ENCODE measurements around the gene CREB3L4.
A peak's percentile ranks its signal among the peaks of the same experiment; 100 is the strongest.

Gene CREB3L4

DNA sequence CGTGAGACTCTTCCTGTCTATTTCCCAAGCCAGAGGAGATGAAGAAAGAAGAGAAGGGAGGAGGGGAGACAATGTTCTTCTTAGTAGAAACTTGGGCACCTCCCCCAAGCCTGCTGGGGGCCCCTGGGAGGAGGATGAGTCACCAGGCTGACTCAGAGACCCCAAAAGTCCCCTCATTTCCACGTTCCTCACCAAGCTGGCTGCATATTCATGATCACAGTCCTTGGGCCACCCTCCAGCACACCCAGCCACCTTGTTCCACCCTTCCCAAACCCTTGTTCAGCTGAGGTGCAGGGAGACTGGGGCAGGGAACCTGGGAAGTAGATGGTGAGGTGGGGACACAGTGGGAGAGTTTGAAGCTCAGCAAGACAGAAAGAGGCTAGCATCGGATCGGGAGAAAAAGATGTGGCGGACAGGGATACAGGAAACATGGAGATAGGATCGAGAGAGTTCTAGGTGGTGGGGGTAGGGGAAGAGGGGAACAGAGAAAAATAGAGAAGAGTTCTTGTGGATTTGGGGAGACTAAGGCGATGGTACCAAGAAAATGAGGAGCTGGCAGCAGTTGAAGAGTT, 17.7 kb downstream of the CREB3L4 start (continued):
- TF ChIP-seq ZSCAN30 (tag by site-specific recombination; IDR thresholded peaks at IDR 0.05) = no peak
- TF ChIP-seq, protein P1, sequence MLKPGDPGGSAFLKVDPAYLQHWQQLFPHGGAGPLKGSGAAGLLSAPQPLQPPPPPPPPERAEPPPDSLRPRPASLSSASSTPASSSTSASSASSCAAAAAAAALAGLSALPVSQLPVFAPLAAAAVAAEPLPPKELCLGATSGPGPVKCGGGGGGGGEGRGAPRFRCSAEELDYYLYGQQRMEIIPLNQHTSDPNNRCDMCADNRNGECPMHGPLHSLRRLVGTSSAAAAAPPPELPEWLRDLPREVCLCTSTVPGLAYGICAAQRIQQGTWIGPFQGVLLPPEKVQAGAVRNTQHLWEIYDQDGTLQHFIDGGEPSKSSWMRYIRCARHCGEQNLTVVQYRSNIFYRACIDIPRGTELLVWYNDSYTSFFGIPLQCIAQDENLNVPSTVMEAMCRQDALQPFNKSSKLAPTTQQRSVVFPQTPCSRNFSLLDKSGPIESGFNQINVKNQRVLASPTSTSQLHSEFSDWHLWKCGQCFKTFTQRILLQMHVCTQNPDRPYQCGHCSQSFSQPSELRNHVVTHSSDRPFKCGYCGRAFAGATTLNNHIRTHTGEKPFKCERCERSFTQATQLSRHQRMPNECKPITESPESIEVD (tag by site-specific recombination; IDR thresholded peaks at IDR 0.05) = no peak
- no peak for TF ChIP-seq ZNF24 (tag by site-specific recombination; IDR thresholded peaks at IDR 0.05)
- TF ChIP-seq ZNF10 (tag by site-specific recombination; IDR thresholded peaks at IDR 0.05) = peak; percentile 44; the same call in 1 of the 2 replicates
- no peak for TF ChIP-seq ZNF521 (tag by site-specific recombination; IDR thresholded peaks at IDR 0.05)
- peak; percentile 42; the same call in 1 of the 2 replicates for TF ChIP-seq ZNF600 (tag by site-specific recombination; IDR thresholded peaks at IDR 0.05)
- TF ChIP-seq SCRT2 (tag by site-specific recombination; IDR thresholded peaks at IDR 0.05) = no peak
- TF ChIP-seq MZF1 (tag by site-specific recombination; IDR thresholded peaks at IDR 0.05; ENCODE audit: borderline replicate concordance) = no peak
- TF ChIP-seq, protein P2, sequence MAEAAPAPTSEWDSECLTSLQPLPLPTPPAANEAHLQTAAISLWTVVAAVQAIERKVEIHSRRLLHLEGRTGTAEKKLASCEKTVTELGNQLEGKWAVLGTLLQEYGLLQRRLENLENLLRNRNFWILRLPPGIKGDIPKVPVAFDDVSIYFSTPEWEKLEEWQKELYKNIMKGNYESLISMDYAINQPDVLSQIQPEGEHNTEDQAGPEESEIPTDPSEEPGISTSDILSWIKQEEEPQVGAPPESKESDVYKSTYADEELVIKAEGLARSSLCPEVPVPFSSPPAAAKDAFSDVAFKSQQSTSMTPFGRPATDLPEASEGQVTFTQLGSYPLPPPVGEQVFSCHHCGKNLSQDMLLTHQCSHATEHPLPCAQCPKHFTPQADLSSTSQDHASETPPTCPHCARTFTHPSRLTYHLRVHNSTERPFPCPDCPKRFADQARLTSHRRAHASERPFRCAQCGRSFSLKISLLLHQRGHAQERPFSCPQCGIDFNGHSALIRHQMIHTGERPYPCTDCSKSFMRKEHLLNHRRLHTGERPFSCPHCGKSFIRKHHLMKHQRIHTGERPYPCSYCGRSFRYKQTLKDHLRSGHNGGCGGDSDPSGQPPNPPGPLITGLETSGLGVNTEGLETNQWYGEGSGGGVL (tag by site-specific recombination; IDR thresholded peaks at IDR 0.05) = peak; percentile 35
- TF ChIP-seq ZEB2 (tag by site-specific recombination; IDR thresholded peaks at IDR 0.05) = 0 out of 2 replicates have a peak, but pooled peaks have one; percentile 9
- TF ChIP-seq, protein P3, sequence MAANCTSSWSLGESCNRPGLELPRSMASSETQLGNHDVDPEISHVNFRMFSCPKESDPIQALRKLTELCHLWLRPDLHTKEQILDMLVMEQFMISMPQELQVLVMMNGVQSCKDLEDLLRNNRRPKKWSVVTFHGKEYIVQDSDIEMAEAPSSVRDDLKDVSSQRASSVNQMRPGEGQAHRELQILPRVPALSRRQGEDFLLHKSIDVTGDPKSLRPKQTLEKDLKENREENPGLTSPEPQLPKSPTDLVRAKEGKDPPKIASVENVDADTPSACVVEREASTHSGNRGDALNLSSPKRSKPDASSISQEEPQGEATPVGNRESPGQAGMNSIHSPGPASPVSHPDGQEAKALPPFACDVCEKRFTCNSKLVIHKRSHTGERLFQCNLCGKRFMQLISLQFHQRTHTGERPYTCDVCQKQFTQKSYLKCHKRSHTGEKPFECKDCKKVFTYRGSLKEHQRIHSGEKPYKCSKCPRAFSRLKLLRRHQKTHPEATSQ (tag by site-specific recombination; IDR thresholded peaks at IDR 0.05) = no peak
- no peak for TF ChIP-seq ZNF184 (tag by site-specific recombination; IDR thresholded peaks at IDR 0.05)
- TF ChIP-seq, protein P4, sequence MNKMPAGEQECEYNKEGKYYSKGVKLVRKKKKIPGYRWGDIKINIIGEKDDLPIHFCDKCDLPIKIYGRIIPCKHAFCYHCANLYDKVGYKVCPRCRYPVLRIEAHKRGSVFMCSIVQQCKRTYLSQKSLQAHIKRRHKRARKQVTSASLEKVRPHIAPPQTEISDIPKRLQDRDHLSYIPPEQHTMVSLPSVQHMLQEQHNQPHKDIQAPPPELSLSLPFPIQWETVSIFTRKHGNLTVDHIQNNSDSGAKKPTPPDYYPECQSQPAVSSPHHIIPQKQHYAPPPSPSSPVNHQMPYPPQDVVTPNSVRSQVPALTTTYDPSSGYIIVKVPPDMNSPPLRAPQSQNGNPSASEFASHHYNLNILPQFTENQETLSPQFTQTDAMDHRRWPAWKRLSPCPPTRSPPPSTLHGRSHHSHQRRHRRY (tag by site-specific recombination; IDR thresholded peaks at IDR 0.05) = no peak
- TF ChIP-seq, protein P5, sequence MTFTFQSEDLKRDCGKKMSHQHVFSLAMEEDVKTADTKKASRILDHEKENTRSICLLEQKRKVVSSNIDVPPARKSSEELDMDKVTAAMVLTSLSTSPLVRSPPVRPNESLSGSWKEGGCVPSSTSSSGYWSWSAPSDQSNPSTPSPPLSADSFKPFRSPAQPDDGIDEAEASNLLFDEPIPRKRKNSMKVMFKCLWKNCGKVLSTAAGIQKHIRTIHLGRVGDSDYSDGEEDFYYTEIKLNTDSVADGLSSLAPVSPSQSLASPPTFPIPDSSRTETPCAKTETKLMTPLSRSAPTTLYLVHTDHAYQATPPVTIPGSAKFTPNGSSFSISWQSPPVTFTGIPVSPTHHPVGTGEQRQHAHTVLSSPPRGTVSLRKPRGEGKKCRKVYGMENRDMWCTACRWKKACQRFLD (tag by site-specific recombination; IDR thresholded peaks at IDR 0.05) = no peak
- no peak for TF ChIP-seq ZNF670 (tag by site-specific recombination; IDR thresholded peaks at IDR 0.05; ENCODE audit: low read depth)

DNA sequence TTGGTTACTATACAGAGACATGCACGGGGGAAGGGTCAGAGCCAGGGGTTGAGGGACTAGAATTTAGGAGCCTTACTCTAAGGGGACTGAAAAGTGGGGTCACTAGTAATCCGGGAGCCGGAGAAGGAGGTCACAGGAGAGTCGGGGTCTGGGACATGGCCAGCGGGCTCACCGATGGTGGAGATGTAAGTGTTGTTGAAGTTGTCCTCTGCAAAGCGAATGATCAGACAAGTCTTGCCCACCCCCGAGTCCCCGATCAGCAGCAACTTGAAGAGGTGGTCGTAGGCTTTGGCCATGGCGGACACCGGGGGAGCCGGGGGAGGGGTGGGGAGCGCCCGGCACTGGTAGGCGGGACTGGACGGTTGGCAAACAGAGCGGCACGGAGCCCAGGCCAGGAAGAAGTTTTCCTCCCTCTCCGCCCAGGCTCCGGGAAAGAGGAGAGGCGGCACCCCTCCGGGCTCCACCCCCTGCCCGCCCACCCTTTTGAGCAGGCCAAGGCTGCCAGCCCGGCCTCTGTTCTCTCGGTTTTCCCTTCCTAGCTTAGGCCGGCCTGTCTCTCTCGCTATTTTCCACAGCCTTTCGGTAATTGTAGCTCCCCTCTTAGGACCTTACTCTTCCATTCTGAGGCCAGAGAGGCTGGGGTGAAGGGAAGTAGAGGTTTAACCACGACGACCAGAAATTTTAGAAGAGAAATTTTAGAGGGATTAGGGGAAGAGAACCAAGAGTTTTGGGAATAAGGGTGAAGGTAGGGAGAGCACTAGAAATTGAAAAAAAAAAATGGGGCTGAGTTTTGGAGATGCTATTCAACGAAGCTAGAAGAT, 18.4 kb downstream of the CREB3L4 start, which contains the start of gene RAB13:
Gene RAB13 (minus strand): TSS at position 399 of the 821 bp plus-strand sequence. CDS start 103 bp downstream, at position 296.
- ChIA-PET POLR2A (interaction anchor here (0.6 to 6.3 kb wide), 10 partner anchors 9 to 327 kb away, joined by 3 to 114 read pairs (median 4); partner anchors contain the start of genes CREB3L4, CRTC2, DENND4B and INTS3), CTCF (interaction anchor here (0.6 to 4.3 kb wide), 54 partner anchors 8 to 675 kb away, joined by 3 to 46 read pairs (median 5); partner anchors contain the start of genes CHTOP, CREB3L4, CRTC2 and DENND4B)
- Histone ChIP-seq H3K9me3 (ENCODE audit: control insufficient read depth, insufficient read depth, low read depth, low read length) (no peaks in the 10 kb centered on the region), H3K4me1 (ENCODE audit: control insufficient read depth, insufficient read depth, low read length) (peaks cover 8% of the 10 kb centered on the region; the same call in 1 of the 2 replicates), H3K4me3 (ENCODE audit: low read depth, low read length) (peak within 1 kb of the TSS; percentile 59), H3K36me3 (ENCODE audit: control insufficient read depth in 2 of 2, insufficient read depth in 1 of 2, low read length in 2 of 2) (peaks cover 7 to 32% of the 10 kb centered on the region in 2 experiments), H3K27ac (ENCODE audit: extremely low read depth, low read depth, low read length) (peak within 1 kb of the TSS; percentile 68)
- TF ChIP-seq ZSCAN30 (tag by site-specific recombination; IDR thresholded peaks at IDR 0.05) (0 out of 2 replicates have a peak, but pooled peaks have one; percentile 50), TRIM28 (IDR thresholded peaks at IDR 0.05; ENCODE audit: borderline replicate concordance, low read length) (no peak), ZNF792 (tag by site-specific recombination; IDR thresholded peaks at IDR 0.05) (no peak), SP7 (tag by site-specific recombination; IDR thresholded peaks at IDR 0.05) (no peak), ZNF548 (tag by site-specific recombination; IDR thresholded peaks at IDR 0.05) (no peak), ZNF560 (tag by site-specific recombination; IDR thresholded peaks at IDR 0.05; ENCODE audit: borderline replicate concordance) (no peak), YY1 (tag by site-specific recombination; IDR thresholded peaks at IDR 0.05) (0 out of 2 replicates have a peak, but pooled peaks have one; percentile 40), ZNF473 (tag by site-specific recombination; IDR thresholded peaks at IDR 0.05) (no peak), SP3 (tag by site-specific recombination; IDR thresholded peaks at IDR 0.05) (no peak; the same call in 1 of the 2 replicates), REPIN1 (tag by site-specific recombination; IDR thresholded peaks at IDR 0.05; ENCODE audit: low read depth) (no peak), MZF1 (tag by site-specific recombination; IDR thresholded peaks at IDR 0.05; ENCODE audit: borderline replicate concordance) (no peak), ZNF157 (tag by site-specific recombination; IDR thresholded peaks at IDR 0.05) (no peak), ZBTB17 (tag by site-specific recombination; IDR thresholded peaks at IDR 0.05) (no peak; the same call in none of the 2 replicates)

All from HEK293 (cell line).